ENCODE data around the gene CLNS1A.
"Not testable (repeated sequence)": the region's sequence is repeated elsewhere in the genome, so short reads cannot be mapped to it uniquely, and the experiment has no call there.

Gene CLNS1A, protein sequence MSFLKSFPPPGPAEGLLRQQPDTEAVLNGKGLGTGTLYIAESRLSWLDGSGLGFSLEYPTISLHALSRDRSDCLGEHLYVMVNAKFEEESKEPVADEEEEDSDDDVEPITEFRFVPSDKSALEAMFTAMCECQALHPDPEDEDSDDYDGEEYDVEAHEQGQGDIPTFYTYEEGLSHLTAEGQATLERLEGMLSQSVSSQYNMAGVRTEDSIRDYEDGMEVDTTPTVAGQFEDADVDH

DNA sequence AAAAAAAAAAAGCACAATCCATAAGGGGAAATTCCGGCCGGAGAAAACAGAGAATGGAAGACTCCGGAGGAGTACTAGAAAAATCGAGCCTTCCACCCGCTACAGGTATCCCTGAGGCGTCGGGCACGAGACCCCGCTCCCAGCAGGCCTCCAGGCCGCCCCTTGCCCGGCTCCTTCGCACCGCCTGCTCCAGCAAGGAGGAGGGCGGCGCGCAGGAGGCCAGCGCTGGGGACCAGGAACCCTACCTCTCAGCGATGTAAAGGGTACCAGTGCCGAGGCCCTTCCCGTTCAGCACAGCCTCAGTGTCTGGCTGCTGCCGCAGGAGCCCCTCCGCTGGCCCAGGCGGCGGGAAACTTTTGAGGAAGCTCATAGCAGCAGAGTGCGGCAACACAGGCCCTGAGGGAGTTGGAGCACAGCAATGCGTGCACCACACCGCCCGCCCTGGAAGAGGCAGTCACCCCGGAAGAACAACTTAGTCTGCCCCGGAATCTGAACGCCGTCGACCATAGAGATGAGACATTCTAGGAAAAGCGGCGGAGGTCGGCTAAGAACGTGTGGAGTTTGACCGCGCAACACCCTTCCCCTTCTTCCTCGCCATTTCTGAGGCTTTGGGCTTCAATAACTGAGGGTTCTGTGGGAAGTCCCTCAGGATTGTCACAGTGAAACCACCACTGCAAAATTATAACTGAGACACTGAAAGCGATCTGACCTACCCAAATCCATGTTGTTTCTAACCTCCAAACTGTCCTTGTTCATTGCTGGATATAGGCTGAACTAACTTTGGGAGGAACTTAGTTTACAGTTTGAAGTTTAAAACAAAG lies at the start of gene CLNS1A:
Gene CLNS1A, minus strand, starts transcription at position 450 of the 821 bp plus-strand sequence. Its CDS starts 80 bp downstream, at position 370.
- DNase-seq (ENCODE audit: insufficient read length, low spot score) = peak; percentile 56
- FAIRE-seq = peak; percentile 95

DNA sequence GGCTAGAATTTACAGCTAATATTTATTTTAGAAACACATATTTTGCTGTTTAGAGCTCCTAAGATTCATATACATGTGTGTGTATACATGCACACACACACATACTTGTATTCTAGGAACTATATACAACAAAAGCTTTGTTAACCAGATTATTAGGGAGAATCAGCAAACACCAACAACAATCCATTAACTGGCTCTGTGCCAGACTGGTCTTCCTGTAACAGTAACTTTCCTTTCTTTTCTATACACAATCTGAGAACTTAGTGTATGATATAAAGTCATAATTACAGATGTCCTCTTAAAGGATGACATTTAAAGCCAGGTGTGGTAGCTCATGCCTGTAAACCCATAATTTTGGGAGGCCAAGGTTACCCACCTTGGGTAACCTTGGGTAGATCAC lies 49.5 kb upstream of the CLNS1A start:
- FAIRE-seq (no peak), DNase-seq (ENCODE audit: insufficient read length, low spot score) (no peak)

DNA sequence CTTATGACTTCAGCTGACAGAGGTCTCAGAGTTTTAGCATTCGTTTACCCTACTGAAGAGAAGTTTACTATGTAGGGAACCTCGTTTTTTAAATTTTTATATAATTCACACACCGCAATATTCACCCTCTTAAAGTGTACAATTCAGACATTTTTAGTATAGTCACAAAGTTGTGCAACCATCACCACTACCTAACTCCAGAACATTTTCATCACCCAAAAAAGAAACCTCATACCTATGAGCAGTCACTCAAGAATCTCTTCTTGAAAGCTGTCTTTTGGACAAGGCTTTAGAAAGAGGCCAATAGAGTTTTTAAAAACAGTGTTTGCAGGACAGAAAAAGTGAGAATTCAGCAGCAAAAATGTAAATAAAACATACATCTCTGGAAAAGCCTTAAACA lies 39.5 kb upstream of the CLNS1A start:
- DNase-seq (ENCODE audit: insufficient read length, low spot score) = no peak
- no peak for FAIRE-seq

DNA sequence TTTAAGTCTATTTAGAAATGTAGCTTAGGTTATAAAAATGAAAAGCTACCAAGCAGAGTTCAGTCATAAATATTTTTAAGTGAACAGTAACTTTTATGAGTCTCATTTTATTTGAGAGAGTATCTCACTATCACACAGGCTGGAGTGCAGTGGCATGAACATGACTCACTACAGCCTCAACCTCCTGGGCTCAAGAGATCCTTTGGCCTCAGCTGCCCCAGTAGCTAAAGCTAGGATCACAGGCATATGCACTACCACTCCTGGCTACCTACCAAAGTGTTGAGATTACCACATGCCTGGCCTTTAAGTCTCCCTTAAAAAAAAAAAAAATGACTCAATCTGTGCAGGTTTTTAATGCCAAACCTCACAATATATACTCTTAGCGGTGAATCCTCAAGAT lies 34.7 kb upstream of the CLNS1A start:
- no peak for DNase-seq (ENCODE audit: insufficient read length, low spot score)
- no peak for FAIRE-seq

DNA sequence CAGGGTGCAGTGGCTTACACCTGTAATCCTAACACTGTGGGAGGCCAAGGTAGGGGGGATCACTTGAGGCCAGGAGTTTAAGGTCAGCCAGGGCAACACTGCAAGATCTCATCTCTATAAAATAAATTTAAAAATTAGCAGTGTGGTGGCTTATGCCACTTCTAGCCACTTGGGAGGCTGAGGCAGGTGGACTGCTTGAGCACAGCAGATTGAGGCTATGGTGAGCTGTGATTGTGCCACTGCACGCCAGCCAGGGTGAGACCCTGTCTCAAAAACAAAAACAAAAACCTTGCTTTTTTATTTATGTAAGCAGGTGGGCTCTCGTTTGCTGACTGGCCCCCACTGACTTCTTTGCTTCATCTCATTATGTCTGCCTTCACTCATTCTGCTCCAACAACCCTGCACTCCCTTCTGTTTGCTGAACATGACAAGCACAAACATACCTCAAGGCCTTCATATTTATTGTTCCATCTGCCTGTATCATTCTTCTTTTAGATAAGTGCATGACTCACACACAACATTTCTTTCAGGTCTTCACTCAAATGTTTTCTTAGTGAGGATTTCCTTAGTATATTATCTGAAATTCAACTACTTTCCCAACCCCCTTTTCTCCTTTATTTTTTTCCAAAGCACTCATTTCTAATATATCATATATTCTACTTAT lies 32.4 kb upstream of the CLNS1A start:
- DNase-seq (ENCODE audit: insufficient read length, low spot score) (no peak), FAIRE-seq (no peak)

DNA sequence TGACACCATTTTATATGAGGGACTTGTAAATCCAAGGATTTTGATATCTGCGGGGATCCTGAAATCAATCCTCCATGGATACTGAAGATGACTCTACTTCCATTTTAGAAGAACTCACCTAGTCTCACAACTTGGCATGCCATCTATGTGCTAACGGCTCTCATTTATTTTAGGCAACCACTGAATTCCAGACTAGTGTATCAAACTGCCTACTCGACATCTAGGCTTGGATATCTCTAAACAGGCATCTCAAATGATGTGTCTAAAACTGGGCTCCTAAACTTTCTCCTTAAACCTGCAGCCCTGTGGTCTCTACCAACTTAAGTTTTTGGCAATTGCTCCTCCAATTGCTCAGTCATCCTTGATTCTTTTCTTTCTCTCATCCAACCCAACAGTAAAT lies 31.2 kb upstream of the CLNS1A start:
- FAIRE-seq (no peak), DNase-seq (ENCODE audit: insufficient read length, low spot score) (no peak)

DNA sequence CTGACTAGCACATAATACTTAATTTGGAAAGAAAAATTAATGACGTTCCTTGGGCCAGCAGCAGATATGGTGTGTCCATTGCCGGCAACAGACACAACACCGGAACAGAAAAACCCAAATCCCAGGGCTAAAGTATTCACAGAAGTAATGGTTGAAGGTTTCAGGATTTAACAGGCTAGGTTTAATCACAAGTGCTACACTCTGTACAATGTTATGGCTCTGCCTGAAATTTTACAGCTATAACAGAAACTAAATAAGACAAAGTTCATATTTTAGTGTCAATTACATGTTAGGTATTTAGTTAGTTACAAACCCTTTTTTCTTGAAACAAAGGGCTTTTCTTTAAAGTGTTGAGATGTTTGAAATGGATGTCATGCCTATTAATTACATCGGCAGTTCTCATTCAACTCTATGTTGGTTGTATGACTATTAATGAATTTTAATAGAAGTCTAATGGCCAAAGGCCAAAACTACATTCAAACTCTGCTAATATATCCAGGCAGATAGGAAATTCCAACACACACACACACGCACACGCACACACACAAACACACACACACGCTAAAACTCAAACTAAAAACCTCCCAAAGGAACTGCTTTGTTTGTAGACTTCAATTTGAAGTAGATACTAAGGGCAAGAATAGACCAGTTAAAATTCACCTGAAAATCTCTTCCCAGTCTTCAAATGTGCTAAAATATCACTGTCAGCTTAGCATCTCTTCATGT lies 27.8 kb upstream of the CLNS1A start:
- FAIRE-seq = no peak

DNA sequence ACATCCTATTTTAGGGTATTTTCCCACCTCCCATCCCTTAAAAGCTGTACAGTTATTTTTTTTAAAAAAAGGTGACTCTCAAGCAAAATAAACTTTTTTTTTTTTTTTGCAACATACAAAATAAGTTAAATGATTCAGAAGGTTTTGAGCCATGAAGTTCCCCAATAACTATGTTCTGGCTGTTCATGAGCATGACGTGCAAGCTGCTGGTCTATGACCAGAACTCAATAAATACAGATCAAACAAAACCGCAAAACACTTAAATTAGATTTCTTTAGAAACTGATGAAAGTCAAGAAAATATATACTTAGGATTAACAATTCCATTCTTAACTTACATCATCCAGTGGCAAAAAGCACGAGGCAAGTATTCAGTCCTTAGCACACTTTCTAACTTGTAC lies 24.1 kb upstream of the CLNS1A start:
- peak; percentile 4 for FAIRE-seq

More for the DNA sequence above, 27.8 kb upstream of the CLNS1A start:
- DNase-seq (ENCODE audit: insufficient read length, low spot score) = no peak

DNA sequence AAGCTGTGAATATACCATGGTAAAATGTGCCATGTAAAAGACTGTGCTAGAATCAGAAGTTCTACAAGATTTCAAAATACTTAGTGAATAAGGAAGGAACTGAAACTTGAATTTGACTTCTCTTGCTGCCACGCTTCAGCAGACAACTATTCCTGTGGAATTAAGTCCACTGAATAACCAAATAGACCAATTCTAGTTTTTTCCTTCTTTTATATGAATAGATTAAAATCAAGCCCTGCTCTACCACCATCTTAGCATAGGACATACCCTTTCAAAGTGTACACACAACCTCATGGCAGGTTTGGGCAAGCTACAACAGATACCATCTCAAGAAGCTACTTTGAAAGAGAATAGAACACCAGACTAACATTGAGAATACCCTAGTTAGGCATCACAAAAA lies 23.4 kb upstream of the CLNS1A start:
- FAIRE-seq = peak; percentile 39
- no peak for DNase-seq (ENCODE audit: insufficient read length, low spot score)

More for the DNA sequence above, 24.1 kb upstream of the CLNS1A start:
- no peak for DNase-seq (ENCODE audit: insufficient read length, low spot score)

DNA sequence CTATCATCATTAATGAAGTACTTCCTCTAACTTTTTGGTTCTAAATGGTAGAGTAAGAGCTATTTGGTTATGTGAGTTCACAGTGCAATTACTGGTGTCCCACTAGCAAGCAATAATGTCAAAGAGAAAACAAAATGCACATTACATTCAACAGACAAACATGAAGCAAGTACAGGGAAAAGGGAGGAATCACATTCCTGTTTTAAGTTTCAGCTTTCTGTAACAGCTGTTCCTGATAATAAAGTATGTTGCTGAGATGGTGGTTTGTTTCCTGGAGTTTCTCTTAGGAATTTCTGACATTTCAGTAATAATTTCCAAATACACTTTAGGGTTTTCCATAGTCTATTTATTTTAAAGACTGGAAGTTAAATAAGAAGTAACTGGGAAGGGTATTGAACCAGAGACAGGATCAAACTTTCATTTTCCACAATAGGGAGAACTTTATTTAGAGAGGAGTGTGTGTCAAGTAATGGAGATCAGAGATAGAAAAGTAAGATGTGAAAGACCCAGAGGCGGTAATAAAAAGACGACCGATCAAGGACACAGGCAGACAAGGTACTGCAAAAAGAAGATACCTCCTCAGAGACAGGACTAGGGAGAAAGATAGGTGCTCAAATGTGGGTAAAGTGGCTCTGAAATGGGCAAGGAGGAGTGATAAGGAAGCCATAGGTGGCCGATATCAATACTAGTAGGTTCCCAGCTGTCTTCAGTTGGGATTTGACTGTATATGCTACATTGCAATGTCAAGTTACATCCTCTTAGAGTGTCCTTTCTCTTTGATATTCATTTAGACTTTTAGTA lies 20.8 kb upstream of the CLNS1A start:
- FAIRE-seq (no peak), DNase-seq (ENCODE audit: insufficient read length, low spot score) (no peak)

DNA sequence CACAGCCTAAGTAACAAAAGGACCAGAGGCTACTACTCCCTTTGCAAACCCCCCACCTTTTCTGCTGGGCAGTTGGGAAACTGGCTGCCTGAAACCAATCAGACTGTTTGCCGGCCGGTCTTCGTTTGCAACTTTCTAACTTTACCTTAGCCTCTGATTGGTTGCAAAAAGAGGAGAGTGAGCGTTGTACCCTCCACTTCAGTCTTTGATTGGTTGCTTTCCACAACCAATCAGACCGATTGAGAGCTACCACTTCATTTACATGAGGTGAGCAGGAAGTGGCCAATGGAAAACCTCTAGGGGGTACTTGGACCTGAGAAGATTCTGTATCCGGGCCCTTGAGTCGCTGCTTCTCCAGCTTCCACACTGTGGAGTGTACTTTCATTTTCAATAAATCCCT lies 18.8 kb upstream of the CLNS1A start:
- no peak for FAIRE-seq

DNA sequence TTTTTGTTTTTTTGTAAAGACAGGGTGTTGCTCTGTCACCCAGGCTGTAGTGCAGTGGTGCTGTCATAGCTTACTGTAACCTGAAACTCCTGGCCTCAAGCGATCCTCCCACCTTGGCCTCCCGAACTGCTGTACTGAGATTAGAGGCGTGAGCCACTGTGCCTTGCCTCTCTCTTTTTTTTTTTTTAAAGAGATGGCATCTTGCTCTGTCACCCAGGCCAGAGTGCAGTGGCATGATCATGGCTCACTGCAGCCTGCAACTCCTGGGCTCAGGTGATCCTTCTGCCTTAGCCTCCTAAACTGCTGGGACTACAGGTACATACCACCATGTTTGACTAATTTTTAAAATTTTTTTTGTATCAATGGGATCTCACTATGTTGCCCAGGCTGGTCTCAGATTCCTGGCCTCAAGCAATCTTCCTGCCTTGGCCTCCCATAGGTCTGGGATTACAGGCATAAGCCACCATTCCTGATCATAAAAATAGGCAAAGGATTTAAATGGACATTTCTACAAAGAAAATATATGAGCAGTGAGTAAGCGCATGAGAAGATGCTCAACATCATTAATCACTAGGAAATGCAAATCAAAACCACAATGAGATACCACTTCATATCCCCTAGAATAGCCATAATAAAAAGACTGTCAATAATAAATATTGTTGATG lies 17.3 kb upstream of the CLNS1A start:
- DNase-seq (ENCODE audit: insufficient read length, low spot score) (no peak), FAIRE-seq (no peak)

More for the DNA sequence above, 18.8 kb upstream of the CLNS1A start:
- DNase-seq (ENCODE audit: insufficient read length, low spot score) = no peak

DNA sequence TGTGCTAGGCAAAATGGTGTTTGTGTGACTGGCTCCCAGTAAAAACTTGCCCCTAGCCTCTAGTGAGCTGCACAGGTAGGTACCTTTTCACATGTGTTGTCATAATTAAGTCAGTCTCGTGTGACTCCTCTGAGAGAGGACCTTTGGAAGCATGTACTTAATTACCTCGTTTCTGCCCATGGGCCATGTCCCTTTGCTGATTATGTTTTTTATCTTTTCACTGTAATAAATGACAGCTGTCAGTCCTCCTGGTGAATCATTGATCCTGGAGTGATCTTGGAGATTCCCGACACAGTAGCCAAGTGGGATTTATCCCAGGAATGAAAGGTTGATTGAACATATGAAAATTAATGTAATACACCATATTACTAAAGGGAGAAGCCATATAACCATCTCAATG lies 12.5 kb upstream of the CLNS1A start:
- no peak for FAIRE-seq
- no peak for DNase-seq (ENCODE audit: insufficient read length, low spot score)

DNA sequence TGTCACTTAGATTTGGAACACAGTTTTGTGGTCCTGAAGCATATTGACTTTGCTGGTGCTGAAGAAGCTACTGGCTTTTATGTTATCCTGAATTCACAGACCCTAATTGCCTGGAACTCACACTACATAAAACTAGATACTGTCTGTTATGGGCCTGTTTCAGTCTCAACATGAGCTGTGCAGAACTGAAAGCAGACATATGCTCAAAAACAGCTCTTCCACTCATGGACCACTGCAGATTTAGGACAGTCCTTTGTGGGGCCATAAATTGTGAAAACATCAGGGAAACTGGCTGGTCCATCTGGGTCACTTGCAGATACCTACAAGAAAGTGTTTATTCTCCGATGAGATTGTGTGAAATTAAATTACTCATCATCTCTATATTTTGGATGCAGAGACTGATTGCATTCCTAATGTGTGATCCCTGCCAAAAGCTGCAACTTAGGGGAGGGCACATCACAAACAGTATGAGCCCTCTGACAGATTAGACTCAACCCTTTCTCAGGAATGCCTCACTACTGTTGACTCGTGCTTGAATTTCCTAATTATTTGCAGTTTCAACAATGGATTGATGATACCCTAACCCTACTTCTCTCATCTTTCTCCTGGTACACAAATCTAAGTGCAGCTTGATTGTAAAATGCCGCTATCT lies 10.2 kb upstream of the CLNS1A start:
- no peak for DNase-seq (ENCODE audit: insufficient read length, low spot score)

DNA sequence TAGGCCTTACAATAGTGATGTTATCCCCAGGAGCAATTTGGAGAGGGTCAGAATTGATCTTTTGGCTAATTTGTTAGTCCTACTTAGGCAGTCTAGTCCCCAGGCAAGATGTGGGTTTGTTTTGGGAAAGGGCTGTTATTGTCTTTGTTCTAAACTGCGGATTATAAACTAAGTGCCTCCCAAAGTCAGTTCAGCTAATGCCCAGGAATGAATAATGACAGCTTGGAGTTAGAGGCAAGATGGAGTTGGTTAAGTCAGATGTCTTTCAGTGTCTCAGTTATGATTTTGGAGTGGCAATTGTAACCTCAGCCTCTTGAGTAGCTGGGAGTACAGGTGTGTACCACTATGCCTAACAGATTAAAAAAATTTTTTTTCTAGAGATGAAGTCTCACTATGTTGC lies 7.3 kb upstream of the CLNS1A start:
- no peak for DNase-seq (ENCODE audit: insufficient read length, low spot score)
- FAIRE-seq = no peak

More for the DNA sequence above, 10.2 kb upstream of the CLNS1A start:
- no peak for FAIRE-seq

DNA sequence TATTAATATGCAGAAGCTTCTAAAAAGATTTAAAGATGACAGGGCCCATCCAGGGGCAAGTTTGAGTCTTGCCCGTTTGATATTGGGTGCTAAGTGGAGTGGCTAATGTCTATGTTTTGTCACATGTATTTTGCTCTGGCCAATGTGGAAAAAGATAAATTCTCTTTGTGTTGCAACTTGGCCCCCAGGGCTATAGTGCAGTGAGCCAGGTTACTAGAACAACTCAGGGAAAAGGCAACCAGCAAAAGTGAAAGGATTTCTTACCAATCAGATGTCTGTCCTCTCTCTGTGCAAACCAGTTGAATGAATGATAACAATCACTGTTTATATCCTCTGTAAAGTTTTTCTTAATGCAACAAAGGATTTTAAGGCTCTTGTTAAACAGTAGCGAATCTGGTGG lies 4.6 kb upstream of the CLNS1A start:
- FAIRE-seq = no peak
- DNase-seq (ENCODE audit: insufficient read length, low spot score) = no peak

DNA sequence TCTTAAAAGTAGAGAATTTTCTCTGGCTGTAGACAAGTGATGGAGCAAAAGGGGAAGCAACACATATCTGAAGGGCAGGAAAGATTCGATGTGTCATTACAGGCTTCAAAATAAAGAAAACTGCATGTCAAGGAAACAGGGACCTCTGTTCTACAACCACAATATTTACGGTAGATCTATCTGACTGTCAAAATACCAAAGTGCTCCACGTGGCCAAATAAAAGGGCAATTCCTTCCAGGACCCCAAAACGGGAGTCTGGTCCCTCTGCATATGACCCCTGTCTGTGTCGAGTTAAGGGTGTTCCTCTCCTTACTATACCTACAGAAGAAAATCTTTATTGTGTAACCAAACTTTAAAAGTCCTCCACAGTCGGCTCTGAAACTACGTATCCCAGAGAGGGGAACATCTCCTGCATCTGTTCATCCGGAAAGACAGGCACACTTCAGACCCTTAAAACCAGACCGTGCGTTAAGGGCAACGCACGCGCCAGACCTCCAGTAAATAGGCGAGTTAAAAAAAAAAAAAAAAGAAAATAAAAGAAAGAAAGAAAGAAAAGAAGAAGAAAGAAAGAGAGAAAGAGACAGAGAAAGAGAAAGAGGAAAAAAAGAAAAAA lies 756 bp downstream of the CLNS1A start:
- FAIRE-seq = no peak
- DNase-seq (ENCODE audit: insufficient read length, low spot score) = no peak

DNA sequence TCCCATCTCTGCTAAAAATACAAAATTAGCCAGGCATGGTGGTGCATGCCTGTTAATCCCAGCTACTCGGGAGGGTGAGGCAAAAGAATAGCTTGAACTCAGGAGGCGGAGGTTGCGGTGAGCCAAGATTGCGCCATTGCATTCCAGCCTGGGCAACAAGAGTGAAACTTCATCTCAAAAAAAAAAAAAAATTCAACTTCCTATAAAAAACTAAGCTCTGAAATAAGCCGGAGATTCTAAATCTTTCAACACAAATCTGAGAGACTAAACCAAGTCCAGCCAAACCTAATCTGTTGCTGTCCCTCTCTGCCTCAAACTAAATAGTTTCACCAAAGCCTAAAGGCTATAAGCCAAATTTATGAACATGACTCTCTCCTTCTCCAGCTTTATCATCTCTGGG lies 3.7 kb downstream of the CLNS1A start:
- not testable (repeated sequence) for DNase-seq (ENCODE audit: insufficient read length, low spot score); FAIRE-seq
